Measurements from ENCODE around the gene WSCD1.

WSCD1 gene

DNA sequence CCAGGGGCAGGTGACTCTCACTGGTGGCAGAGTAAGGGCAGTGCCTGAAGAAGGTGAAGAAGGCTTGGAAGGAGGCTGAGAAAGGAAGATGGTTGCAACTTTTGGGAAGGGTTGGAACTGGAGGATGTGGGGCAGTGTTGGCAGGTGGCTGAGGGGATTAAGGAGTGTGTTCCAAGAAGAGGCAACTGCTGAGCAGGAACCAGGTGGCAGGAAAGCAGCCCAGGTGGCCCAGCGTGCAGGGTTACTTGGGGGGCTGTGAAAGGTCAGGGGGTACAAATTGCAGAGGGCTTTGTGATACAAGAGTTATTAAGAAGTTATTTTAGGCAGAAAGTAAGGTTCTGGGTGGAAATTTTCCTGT is 28.6 kb downstream of the WSCD1 start:
- ATAC-seq (ENCODE audit: low read depth) = no peak
- Mint-ChIP-seq H3K4me1 (no peaks in the 10 kb centered on the region), H3K27ac (no peak overlapping the region), H3K4me3 (no peak overlapping the region), H3K36me3 (no peaks in the 10 kb centered on the region), H3K9me3 (no peaks in the 10 kb centered on the region), H3K27me3 (peaks cover 8% of the 10 kb centered on the region)
- DNase-seq (ENCODE audit: low spot score in 2 of 2) = no peak

- Mint-ChIP-seq H3K27ac (no peak overlapping the region), H3K36me3 (no peaks in the 10 kb centered on the region), H3K4me3 (no peak overlapping the region), H3K4me1 (no peaks in the 10 kb centered on the region), H3K9me3 (no peaks in the 10 kb centered on the region), H3K27me3 (peaks cover 5% of the 10 kb centered on the region)
- DNase-seq (ENCODE audit: low spot score in 2 of 2) (no peak), ATAC-seq (ENCODE audit: low read depth) (no peak)
Observed at GRCh38 chr17:6099492-6099891, 29.3 kb downstream of the WSCD1 start.

DNA sequence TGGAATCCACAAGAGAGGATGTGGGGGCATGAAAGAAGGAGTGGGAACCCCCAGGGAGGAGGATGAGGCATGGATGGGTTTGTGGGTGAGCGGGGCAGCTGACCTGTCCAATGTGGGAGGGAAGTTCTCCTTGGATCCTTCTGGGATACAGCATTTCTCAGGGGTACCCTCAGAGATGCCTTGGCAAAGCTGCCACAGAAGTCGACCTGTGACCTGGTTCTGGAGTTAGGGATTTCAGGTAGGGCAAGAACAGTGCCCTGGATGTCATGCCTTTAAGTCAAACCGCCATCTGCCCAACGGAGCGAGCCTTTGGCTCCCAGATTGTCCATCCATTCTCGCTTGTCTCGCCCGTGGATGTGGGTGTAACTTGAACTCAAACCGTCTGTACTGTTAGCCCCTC is 30.0 kb downstream of the WSCD1 start:
- no peak for ATAC-seq (ENCODE audit: low read depth)
- DNase-seq (ENCODE audit: low spot score in 2 of 2) = no peak
- H3K9me3 Mint-ChIP-seq = no peaks in the 10 kb centered on the region
- no peaks in the 10 kb centered on the region for H3K4me1 Mint-ChIP-seq
- H3K36me3 Mint-ChIP-seq = no peaks in the 10 kb centered on the region
- H3K4me3 Mint-ChIP-seq = no peak overlapping the region
- peaks cover 5% of the 10 kb centered on the region for H3K27me3 Mint-ChIP-seq
- no peak overlapping the region for H3K27ac Mint-ChIP-seq

DNA sequence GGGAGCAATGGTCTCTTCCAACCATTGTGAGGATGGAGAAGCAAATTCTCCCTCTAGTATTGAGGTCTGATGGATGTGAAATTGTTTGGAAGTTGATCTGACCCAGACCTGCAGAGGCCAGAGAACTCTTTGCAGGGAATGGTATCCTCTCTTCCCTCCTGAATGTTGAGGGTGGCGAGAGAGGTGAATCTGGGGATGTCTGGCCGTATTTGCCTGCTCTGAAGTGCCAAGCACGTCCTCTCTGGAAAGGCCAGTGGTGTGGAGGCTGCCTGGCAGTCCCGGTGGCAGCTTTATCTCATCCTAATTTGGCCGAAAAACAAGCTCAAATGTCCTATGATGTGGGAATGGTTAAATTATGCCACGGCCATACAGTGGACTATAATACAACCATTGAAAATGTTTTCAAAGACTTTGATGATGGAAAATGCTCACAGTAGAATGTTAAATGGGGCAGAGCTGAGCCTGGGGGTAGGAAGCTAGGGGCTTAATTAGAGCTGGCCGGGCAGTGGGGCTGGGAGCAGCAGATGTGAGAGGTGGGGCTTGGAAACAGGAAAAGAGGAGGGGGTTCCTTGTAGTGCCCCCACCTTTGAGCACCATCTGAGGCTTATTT is 30.8 kb downstream of the WSCD1 start:
- Mint-ChIP-seq H3K27me3 (peaks cover 2% of the 10 kb centered on the region), H3K4me1 (no peaks in the 10 kb centered on the region), H3K4me3 (no peak overlapping the region), H3K9me3 (no peaks in the 10 kb centered on the region), H3K36me3 (no peaks in the 10 kb centered on the region), H3K27ac (no peak overlapping the region)
- DNase-seq (ENCODE audit: low spot score in 2 of 2) = no peak
- ATAC-seq (ENCODE audit: low read depth) = no peak

DNA sequence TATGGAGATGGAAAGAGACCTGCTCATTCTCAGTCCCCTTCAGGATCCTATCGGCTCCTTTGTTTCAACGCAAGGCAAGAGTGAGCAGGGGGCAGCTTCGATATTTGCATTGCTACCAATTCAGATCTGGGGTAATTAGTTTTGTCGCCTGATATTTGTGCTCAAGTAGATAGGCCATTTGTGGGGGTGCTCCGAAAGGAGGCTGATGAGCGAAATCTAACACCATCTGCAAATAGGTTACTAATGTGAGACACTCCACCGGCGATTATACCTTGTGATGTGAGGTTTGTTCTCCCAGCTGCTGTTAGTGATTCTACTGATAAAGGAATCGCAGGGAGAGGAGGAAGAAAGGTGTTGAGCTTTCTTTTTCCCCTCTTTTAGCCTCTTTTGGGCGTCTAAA is 31.5 kb downstream of the WSCD1 start:
- Mint-ChIP-seq H3K4me1 (no peaks in the 10 kb centered on the region), H3K36me3 (no peaks in the 10 kb centered on the region), H3K4me3 (no peak overlapping the region), H3K27ac (no peak overlapping the region), H3K9me3 (peaks cover 4% of the 10 kb centered on the region), H3K27me3 (peaks cover 8% of the 10 kb centered on the region)
- DNase-seq (ENCODE audit: low spot score in 2 of 2) = no peak
- ATAC-seq (ENCODE audit: low read depth) = no peak

GRCh38 chr17:6102615-6103014 is 32.4 kb downstream of the WSCD1 start:
- Mint-ChIP-seq H3K9me3 (peaks cover 4% of the 10 kb centered on the region), H3K4me3 (no peak overlapping the region), H3K27ac (no peak overlapping the region), H3K27me3 (peaks cover 11% of the 10 kb centered on the region), H3K36me3 (no peaks in the 10 kb centered on the region), H3K4me1 (no peaks in the 10 kb centered on the region)
- ATAC-seq (ENCODE audit: low read depth) (no peak), DNase-seq (ENCODE audit: low spot score in 2 of 2) (no peak)

GRCh38 chr17:6104956-6105648 is 34.9 kb downstream of the WSCD1 start:
- DNase-seq (ENCODE audit: low spot score in 2 of 2) (no peak), ATAC-seq (ENCODE audit: low read depth) (no peak)
- no peaks in the 10 kb centered on the region for H3K4me1 Mint-ChIP-seq
- H3K9me3 Mint-ChIP-seq = peaks cover 4% of the 10 kb centered on the region
- H3K36me3 Mint-ChIP-seq = no peaks in the 10 kb centered on the region
- peaks cover 11% of the 10 kb centered on the region for H3K27me3 Mint-ChIP-seq
- H3K4me3 Mint-ChIP-seq = no peak overlapping the region
- H3K27ac Mint-ChIP-seq = no peak overlapping the region

GRCh38 chr17:6105649-6106007 is 35.4 kb downstream of the WSCD1 start:
- no peaks in the 10 kb centered on the region for H3K36me3 Mint-ChIP-seq
- no peaks in the 10 kb centered on the region for H3K4me1 Mint-ChIP-seq
- DNase-seq (ENCODE audit: low spot score in 2 of 2) = no peak
- H3K4me3 Mint-ChIP-seq = no peak overlapping the region
- ATAC-seq (ENCODE audit: low read depth) = no peak
- peaks cover 4% of the 10 kb centered on the region for H3K9me3 Mint-ChIP-seq
- peaks cover 11% of the 10 kb centered on the region for H3K27me3 Mint-ChIP-seq
- H3K27ac Mint-ChIP-seq = no peak overlapping the region

DNA sequence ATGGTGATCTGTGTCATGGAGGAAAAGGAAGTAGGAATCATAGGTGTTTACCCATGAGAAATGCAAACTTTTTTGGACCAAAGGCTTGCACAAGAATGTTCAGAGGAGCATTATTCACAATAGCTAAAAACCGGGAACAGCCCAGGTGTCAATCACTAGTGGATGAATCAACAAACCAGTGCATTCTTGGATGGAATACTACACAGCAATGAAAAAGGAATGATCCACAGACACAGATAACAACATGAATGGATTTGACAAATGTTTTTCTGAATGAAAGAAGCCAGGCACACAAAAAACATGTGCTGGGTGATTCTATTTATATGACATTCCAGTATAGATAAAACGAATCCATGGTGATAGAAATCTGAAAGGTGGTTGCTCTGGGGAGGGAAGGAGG is 36.0 kb downstream of the WSCD1 start:
- no peaks in the 10 kb centered on the region for H3K36me3 Mint-ChIP-seq
- H3K4me1 Mint-ChIP-seq = no peaks in the 10 kb centered on the region
- ATAC-seq (ENCODE audit: low read depth) (no peak), DNase-seq (ENCODE audit: low spot score in 2 of 2) (no peak)
- H3K27ac Mint-ChIP-seq = no peak overlapping the region
- H3K27me3 Mint-ChIP-seq = peaks cover 13% of the 10 kb centered on the region
- peaks cover 4% of the 10 kb centered on the region for H3K9me3 Mint-ChIP-seq
- H3K4me3 Mint-ChIP-seq = no peak overlapping the region

GRCh38 chr17:6107791-6108190 is 37.6 kb downstream of the WSCD1 start:
- no peaks in the 10 kb centered on the region for H3K4me1 Mint-ChIP-seq
- peaks cover 13% of the 10 kb centered on the region for H3K27me3 Mint-ChIP-seq
- H3K9me3 Mint-ChIP-seq = peaks cover 4% of the 10 kb centered on the region
- ATAC-seq (ENCODE audit: low read depth) (no peak), DNase-seq (ENCODE audit: low spot score in 2 of 2) (no peak)
- H3K4me3 Mint-ChIP-seq = no peak overlapping the region
- H3K27ac Mint-ChIP-seq = no peak overlapping the region
- no peaks in the 10 kb centered on the region for H3K36me3 Mint-ChIP-seq

DNA sequence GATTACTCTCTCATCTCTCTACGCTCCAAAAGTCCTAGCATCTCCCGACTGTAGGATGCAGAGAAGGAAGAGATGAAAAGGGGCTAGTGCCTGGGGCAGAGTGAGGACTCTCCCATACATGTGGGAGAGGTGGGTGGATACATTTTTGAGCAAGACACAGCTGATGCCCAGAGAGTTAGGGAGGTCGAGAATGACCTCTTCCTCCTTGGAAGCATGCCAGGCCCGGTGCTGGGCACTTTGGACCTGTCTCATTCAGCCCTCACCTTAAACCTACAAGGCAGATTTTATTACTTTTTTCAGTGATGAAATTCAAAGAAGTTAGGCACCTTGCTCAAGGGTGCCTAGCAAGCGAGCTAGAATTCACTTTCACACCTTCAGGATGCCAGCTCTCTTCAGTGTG is 38.2 kb downstream of the WSCD1 start:
- Mint-ChIP-seq H3K4me3 (no peak overlapping the region), H3K27ac (no peak overlapping the region), H3K9me3 (peaks cover 7% of the 10 kb centered on the region), H3K4me1 (no peaks in the 10 kb centered on the region), H3K36me3 (no peaks in the 10 kb centered on the region), H3K27me3 (peaks cover 13% of the 10 kb centered on the region)
- DNase-seq (ENCODE audit: low spot score in 2 of 2) = no peak
- no peak for ATAC-seq (ENCODE audit: low read depth)

- Mint-ChIP-seq H3K9me3 (peaks cover 10% of the 10 kb centered on the region), H3K4me3 (no peak overlapping the region), H3K27me3 (peaks cover 13% of the 10 kb centered on the region), H3K4me1 (no peaks in the 10 kb centered on the region), H3K36me3 (no peaks in the 10 kb centered on the region), H3K27ac (no peak overlapping the region)
- DNase-seq (ENCODE audit: low spot score in 2 of 2) = no peak
- no peak for ATAC-seq (ENCODE audit: low read depth)
Observed at GRCh38 chr17:6108987-6109386, 38.8 kb downstream of the WSCD1 start.

DNA sequence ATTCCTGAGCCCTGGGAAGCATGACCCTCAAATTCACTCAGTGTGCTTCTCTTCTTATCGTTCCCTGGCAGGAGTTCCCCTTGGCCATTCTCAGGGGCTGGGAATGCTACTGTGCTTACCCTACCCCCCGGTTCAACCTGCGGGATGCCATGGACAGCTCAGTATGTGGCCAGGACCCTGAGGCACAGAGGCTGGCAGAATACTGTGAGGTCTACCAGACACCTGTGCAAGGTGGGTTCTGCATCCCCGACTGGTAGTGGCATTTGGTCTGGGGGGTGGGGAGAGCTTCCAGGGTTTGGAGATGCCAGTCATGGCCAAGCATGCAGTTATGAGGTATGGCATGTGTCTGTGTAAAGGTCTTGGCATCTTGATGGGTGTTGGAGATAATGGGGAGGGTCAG is 39.4 kb downstream of the WSCD1 start:
- no peak overlapping the region for H3K27ac Mint-ChIP-seq
- H3K4me3 Mint-ChIP-seq = no peak overlapping the region
- ATAC-seq (ENCODE audit: low read depth) = no peak
- H3K4me1 Mint-ChIP-seq = no peaks in the 10 kb centered on the region
- H3K36me3 Mint-ChIP-seq = no peaks in the 10 kb centered on the region
- no peak for DNase-seq (ENCODE audit: low spot score in 2 of 2)
- peaks cover 13% of the 10 kb centered on the region for H3K27me3 Mint-ChIP-seq
- peaks cover 10% of the 10 kb centered on the region for H3K9me3 Mint-ChIP-seq

- Mint-ChIP-seq H3K4me3 (no peak overlapping the region), H3K4me1 (no peaks in the 10 kb centered on the region), H3K27ac (no peak overlapping the region), H3K36me3 (no peaks in the 10 kb centered on the region), H3K27me3 (peaks cover 13% of the 10 kb centered on the region), H3K9me3 (peaks cover 10% of the 10 kb centered on the region)
- DNase-seq (ENCODE audit: low spot score in 2 of 2) (no peak), ATAC-seq (ENCODE audit: low read depth) (no peak)
Observed at GRCh38 chr17:6110088-6110487, 39.9 kb downstream of the WSCD1 start.

GRCh38 chr17:6110592-6110991 is 40.4 kb downstream of the WSCD1 start:
- peaks cover 10% of the 10 kb centered on the region for H3K9me3 Mint-ChIP-seq
- H3K36me3 Mint-ChIP-seq = no peaks in the 10 kb centered on the region
- ATAC-seq (ENCODE audit: low read depth) = no peak
- DNase-seq (ENCODE audit: low spot score in 2 of 2) = no peak
- no peak overlapping the region for H3K4me3 Mint-ChIP-seq
- no peak overlapping the region for H3K27ac Mint-ChIP-seq
- no peaks in the 10 kb centered on the region for H3K4me1 Mint-ChIP-seq
- peaks cover 13% of the 10 kb centered on the region for H3K27me3 Mint-ChIP-seq

Measured in memory B cell (primary cell).